Lung microvascular endothelial cell (primary cell): ENCODE measurements around the gene IMPDH2. TPM values are rescaled to one million over a fixed set of nuclear protein-coding genes. Genes with fewer than 3 reads are reported as not detected.
A peak's percentile ranks its signal among the peaks of the same experiment; 100 is the strongest.

ENCODE experiments used
- DNase-seq, 2 donors: peaks; one replicate each; pipeline versions ENCODE4 v3.0.0 to v3.0.0-alpha.2; 2010; ENCODE audit warnings: low read depth in 2 of 2
- total RNA-seq: library from RNA; depleted of rRNA; stranded (reverse); fragments of >200 nt; gene quantifications from 2 replicates; pipeline ENCODE4 v1.2.1, GENCODE V29; 2014

The IMPDH2 gene
- total RNA-seq, 1 donor from 2014 or later: 130 TPM

- peak; percentile 97 to 98 for DNase-seq
These were observed 22.0 kb downstream of the IMPDH2 start, which contains the start of gene WDR6 for GRCh38 chr3:49007068-49007770. WDR6 (plus strand) TSS chr3:49007391; CDS start chr3:49007432, 41 bp downstream.

GRCh38 chr3:49006408-49007067, 22.7 kb downstream of the IMPDH2 start:
- DNase-seq: peak; percentile 58 to 72

GRCh38 chr3:49005998-49006397, 23.2 kb downstream of the IMPDH2 start:
- DNase-seq: no peak

- no peak for DNase-seq
These were observed 23.9 kb downstream of the IMPDH2 start for GRCh38 chr3:49005303-49005680.

- DNase-seq: no peak
These were observed 24.6 kb downstream of the IMPDH2 start for GRCh38 chr3:49004352-49005302.

GRCh38 chr3:49001155-49001554, 28.0 kb downstream of the IMPDH2 start:
- DNase-seq: no peak

GRCh38 chr3:48999085-48999858, 29.9 kb downstream of the IMPDH2 start:
- no peak for DNase-seq

GRCh38 chr3:48997714-48998637, 31.2 kb downstream of the IMPDH2 start:
- DNase-seq: no peak

- DNase-seq: no peak
These were observed 32.0 kb downstream of the IMPDH2 start for GRCh38 chr3:48997102-48997635.

GRCh38 chr3:48996640-48997039, 32.6 kb downstream of the IMPDH2 start:
- no peak for DNase-seq

GRCh38 chr3:48993834-48994233, 35.4 kb downstream of the IMPDH2 start:
- no peak for DNase-seq

- no peak for DNase-seq
These were observed 37.2 kb downstream of the IMPDH2 start for GRCh38 chr3:48991851-48992545.

GRCh38 chr3:48990636-48991469, 38.3 kb downstream of the IMPDH2 start:
- peak in 1 of 2 donors; percentile 23 for DNase-seq

GRCh38 chr3:48989796-48990635, 39.2 kb downstream of the IMPDH2 start, which contains the start of gene P4HTM:
P4HTM (plus strand) TSS chr3:48990241; CDS start chr3:48990257, 16 bp downstream.
- DNase-seq: peak; percentile 49 to 92

GRCh38 chr3:48989126-48989795, 39.9 kb downstream of the IMPDH2 start:
- no peak for DNase-seq

GRCh38 chr3:48985831-48986376, 43.3 kb downstream of the IMPDH2 start:
- no peak for DNase-seq
